Measurements from ENCODE around the gene ADARB1.
"Not testable (repeated sequence)": the region's sequence is repeated elsewhere in the genome, so short reads cannot be mapped to it uniquely, and the experiment has no call there.

ADARB1 gene

DNA sequence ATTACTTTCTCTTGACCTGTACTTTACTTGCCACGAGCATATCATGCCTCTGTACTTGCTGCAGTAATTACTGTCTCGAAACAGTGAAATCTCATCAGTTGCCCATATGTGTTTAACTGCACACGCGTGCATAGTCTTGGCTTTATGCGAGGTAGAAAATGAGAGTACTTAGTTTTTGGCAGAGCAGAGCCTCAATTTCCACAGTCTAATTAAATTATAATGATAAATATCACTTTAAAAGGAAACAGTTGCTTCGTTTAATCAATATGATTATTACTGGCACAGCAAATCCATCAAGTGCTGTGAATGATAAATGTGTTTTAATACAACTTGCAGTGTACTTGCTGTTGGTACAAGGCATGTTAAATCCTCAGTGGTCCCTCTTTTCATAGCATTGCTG lies 47.6 kb downstream of the ADARB1 start:
- DNase-seq = no peak

DNA sequence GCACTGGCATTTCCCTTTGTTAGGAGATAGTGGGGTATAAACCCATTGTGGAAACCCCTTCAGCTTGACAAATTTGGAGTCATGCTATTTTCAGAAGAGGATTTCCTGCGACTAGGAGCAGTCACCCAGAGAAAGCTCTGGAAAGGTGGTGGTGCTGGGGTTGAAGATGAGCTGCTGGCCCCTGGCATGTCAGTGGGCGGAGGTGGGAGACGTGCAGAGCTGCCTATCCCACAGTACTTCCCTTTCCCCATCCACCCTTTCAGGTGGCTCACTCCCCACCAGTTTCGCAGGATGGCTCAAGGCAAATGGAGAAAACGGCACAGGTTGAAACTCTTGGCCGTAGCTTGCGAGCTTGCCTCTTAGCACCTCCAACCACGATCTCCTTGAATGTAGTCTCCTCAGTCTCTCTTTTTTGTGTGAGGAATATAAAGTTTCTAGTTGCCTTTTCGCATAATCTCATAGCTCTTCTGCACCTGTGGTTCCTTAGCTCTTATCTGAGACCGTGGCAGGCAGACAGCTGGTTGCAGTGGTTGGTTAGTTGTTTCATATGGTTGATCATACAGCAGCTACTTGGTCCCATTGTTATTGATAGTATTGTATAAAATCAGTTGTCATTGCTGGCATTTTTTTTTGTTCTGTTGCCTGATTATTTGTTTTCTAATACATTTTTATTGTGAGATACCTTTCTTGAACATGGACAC lies 48.2 kb downstream of the ADARB1 start:
- no peak for DNase-seq

DNA sequence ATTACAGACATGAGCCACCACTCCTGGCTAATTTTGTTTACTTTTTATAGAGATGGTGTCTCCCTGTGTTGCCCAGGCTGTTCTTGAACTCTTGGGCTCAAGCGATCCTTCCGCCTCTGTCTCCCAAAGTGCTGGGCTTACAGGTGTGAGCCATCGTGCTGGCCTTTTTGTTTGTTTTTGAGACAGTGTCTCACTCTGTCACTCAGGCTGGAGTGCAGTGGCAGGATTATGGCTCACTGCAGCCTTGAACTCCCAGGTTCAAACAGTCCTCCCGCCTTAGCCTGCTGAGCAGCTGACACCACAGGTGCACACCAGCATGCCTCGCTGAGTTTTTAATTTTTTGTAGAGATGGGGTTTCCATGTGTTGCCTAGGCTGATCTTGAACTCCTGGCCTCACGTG lies 49.1 kb downstream of the ADARB1 start:
- no peak for DNase-seq

DNA sequence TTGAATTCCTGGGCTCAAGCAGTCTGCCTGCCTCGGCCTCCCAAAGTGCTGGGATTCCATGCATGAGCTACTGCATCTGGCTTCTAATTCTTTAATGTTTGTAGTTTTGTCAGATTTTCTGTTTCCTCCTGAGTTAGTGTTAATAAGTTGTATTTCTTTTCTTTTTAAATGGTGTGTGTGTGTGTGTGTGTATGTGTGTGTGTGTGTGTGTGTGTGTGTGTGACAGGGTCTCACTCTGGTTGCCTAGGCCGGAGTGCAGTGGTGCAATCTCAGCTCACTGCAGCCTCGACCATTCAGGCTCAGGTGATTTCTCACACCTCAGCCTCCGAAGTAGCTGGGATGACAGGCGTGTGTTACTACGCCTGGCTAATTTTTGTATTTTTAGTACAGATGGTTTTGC lies 50.2 kb downstream of the ADARB1 start:
- DNase-seq = no peak

DNA sequence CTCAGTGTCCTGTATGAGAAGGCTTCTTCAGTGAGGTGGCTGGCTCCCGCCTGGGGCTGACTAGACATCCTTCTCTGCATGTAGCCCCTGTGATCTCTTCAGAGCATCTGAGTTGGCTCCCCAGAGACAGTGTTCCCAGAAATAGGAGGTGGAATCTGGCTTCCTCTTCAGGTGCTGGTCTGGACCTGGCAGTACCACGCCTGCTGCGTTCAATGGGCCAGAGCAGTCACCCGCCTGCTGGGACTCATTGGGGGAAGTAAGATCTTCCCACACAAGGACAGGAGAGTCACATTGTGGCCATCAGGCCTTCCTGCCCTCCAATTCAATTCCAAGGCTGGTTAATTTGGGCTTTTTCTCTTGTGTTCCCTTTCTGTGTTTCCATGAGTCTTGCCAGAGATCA lies 51.0 kb downstream of the ADARB1 start:
- DNase-seq = no peak

DNA sequence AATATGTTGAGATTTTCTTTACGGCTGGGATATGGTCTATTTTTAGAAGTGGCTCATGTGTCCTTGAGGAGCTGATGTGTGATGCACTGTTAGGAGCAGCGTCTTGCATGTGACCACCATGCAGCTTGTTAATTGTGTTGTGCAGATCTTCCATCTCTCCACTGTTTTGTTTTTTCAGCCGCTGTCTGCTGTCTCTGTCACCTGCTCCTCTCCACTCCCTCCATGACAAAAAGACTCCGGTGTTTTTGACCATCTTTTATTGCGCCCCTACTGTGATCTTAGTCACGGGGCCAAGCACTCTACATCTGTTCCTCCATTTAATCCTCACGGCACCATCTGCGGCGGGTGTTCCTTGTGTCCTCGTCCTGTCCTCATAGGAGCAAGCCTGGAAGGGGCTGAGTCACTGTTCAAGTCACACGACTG lies 51.8 kb downstream of the ADARB1 start:
- DNase-seq = no peak

DNA sequence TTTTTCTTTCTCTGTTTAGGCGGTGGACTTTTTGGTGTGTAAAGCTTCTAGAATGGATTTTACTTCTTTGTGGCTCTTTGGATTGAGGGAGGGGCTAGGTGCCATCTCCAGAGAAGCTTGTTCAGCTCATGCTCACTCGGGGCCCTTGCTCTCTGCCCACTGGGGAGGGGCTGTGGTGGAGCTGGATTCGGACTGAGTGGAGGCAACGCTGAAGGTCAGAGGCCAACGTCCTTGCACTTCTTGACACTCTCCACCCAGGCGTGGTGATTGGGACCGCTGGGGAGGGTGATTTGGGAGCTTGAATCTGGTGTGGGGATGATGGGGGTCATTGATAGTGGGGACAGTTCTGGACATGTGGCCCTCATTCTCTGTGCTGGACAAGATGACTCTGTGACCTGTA lies 52.6 kb downstream of the ADARB1 start:
- no peak for DNase-seq

DNA sequence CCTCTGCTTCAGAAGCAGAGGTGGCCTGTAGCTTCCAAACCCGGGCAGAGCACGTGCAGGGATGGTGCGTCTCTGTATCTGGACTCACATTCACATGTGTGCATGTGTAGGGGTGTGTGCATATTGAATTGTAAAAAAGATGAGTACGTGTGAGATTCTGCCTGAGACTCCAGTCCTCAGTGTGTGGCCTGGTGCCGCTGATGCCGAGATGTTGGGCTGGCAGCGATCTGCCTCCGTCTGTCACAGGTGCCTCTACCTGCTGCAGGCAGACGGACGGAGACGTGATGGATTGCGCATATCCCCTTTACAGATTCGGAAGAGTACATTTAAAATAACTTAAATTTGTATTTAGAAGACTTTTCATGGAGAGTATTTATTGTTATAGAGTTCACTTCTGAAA lies 53.6 kb downstream of the ADARB1 start:
- no peak for DNase-seq

DNA sequence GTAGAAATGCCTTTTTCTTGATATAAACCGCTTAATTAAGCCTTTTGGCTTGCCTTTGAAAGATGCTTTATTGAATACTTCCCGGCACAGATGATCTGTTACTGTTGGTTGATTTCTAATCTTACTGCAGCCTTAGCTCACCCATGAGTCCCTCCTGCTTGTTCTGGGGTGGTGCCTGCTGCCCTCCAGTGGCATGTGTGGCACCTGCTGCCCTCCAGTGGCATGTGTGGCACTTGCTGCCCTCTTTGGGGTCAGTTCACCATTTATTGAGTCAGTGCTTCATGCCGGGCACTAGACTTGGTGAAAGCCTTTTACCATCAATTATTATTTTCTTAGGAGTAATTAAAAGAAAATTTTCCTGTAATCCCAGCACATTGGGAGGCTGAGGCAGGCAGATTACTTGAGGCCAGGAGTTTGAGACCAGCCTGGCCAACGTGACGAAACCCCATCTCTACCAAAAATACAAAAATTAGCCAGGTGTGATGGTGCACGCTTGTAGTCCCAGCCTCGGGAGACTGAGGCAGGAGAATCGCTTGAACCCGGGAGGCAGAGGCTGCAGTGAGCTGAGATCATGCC lies 54.3 kb downstream of the ADARB1 start:
- DNase-seq = peak; percentile 35

DNA sequence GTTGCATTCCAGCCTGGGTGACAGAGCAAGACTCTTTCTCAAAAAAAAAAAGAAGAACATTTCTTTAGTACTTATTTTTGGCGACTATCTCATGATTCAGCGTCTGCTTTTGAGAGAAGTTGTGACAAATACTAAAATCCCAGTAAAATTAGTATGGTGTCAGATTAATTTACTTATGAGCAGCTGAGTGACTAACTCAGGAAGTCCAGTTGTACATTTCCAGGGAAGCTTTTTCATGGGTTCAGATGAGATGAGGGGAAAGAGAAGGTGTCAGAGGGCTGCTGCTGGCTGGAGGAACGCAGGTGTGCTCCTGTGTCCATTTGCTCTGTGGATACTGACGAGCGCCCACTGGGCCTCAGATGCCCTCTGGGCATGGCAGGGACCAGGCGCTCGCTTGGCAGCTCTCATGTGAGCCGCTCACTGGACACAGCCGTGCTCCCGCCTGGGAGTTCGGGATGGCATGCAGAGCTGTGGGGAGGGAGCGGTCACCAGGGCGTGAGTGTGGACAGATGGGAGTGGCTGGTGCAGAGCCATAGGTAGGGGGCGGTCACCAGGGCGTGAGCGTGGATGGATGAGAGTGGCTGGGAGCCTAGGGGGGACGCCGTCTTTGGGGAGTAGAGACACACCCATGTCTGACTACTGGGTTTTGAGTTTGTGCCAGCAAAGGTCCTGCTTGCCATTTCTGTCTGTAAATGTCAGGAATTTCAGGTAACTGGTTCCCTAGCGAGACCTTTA lies 55.0 kb downstream of the ADARB1 start:
- no peak for DNase-seq

DNA sequence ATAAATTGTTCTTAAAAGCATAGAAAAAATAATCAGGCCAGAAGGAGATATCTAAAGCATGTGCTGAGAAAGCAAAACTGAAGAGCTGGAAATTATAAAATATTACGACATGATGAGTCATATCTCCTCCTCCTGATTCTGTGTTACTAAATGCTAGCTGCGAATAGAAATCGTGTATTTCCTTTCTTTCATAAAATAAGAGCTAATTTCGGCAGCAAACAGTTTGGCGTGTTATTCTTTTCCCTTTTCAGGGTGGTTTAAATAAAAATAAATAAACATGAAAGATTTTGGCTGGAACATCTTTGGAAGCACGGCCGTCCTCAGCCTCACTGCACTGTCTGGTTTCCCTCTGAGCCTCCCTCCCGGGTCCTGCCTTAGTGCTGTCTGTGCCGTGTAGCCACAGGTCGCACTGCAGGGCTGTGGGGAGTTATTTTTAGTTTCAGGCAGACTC lies 56.0 kb downstream of the ADARB1 start:
- DNase-seq = no peak

DNA sequence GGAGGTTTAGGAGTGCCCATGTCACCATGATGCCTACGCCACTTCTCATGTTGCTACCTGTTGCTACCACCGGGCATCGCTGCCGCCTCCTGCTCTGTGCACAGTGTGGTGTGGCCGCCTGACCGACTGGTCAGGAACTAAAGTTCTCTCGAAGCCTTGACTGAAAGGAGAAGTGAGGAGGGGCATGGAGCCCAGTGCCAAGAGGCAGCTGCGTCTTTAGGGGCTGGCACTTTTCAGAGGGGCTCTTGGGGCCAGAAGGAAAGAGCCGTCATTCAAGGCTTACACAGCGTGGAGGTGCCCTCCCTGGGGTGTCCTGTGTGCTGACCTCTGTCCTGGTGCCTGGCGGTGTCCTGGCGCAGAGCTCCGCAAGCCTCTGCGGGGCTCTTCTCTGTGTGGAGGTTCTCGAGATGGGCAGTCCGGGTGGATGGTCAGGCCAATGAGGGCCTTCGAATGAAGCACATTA lies 57.2 kb downstream of the ADARB1 start:
- no peak for DNase-seq

DNA sequence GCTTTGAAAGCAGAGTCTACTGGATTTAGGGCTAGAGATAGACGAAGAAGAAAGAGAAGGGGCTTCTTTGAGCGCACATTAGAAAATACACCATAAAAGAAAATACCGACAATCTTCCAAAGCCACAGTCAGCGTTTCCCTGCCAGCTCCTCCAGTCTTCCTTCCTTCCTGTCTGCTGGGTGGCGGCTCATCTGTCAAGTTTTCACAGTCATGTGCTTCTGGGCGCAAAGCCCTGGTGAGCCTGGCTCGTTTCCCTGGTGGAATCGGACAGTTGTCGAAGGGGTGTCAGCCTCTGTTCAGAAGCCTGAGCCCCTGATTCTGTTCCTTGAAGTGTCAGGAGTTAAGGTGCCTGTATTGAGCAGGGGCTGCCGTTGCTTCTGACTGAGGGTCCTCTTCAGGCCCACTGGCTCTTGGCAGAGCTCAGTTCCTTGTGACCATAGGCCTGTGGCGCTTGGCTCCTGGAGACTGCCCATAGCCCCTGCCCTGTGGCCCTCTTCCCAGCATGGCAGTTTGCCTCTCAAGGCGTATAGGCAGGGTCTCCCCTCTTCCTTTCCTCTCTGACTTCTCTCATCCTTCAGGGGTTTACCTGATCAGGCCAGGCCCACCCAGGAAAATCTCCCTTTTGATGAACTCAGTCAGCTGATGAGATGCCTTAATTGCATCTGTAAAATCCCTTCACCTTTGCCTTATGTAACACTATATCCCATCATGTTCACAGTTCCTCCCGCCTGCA lies 58.6 kb downstream of the ADARB1 start:
- DNase-seq = no peak

DNA sequence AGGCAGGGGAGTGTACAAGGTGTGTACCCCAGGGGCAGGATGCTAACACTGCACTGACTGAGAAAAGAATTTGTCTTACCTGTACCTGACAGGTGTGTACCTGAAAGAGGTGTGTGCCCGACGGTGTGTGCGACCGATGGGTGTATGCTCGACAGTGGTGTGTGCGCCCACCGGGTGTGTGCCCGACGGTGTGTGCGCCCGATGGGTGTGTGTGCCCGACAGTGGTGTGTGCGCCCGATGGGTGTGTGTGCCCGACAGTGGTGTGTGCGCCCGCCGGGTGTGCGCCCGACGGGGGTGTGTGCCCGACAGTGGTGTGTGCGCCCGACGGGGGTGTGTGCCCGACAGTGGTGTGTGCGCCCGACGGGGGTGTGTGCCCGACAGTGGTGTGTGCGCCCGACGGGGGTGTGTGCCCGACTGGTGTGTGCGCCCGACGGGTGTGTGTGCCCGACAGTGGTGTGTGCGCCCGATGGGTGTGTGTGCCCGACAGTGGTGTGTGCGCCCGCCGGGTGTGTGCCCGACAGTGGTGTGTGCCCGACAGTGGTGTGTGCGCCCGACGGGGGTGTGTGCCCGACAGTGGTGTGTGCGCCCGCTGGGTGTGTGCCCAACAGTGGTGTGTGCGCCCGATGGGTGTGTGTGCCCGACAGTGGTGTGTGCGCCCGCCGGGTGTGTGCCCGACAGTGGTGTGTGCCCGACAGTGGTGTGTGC lies 59.3 kb downstream of the ADARB1 start:
- DNase-seq = not testable (repeated sequence)

DNA sequence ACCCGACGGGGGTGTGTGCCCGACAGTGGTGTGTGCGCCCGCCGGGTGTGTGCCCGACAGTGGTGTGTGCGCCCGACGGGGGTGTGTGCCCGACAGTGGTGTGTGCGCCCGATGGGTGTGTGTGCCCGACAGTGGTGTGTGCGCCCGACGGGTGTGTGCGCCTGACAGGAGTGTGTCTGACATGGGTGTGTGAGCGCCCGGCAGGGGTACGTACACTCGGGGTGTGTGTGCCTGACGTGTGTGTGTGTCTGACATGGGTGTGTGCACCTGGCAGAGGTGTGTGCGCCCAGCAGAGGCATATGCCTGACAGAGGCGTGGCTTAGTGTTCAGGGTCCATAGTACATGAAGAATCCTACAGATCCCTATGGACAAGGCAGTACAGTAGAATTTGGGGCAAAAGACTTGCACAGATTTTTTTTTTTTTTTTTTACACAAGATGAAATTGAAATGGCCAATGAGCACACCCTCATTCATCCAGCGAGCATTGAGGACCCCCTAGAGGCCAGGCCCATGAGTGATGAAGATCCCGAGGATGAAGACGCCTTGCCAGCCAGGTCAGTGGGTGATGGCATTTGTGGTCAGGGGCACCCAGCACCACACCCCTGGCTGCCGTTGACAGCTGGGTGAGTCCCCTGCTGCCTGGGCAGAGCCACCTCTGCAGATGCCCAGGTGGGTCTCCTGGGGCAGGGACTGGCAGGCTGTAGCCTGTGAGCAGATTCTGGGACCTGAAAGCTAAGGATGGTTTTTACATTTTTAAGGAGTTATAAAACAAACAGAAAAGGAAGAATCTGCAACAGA lies 60.1 kb downstream of the ADARB1 start:
- no peak for DNase-seq

DNA sequence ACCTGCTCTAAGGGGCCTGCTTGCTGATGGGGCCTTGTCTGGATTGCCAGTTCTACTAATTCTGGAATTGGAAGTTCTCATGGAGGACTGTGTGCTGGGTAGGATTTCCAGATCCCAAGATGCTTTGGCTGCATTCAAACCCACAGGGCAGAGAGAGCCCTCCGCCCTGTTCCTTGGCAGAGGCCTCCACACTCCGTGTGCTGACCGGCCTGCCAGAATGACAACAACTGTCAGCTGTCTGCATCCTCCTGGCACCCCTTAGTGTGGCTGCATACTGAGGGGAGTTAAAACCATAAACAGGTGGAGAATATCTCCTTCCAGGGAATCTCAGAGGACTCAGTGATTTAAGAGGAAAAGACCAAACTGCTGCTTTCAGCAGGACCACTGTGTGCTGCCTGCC lies 60.7 kb downstream of the ADARB1 start:
- no peak for DNase-seq

DNA sequence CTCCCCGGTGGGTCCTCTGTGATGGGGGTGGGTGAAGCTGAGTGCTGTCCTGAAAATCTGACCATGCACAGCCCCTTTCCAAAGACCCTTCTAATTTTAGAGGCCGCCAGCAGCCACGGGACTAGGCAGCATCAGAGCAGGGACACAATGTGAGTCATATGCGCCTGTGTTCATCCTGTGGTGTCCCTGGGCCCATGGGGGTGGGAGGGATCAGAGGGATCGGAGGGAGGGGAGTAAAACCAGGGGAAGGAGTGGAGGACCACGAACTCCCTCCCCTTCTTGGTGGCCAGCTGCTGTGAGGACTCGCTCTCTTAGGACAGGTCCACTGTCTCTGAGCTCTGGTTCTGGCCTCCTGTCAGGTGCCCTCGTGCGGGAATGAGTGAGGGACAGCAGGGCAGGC lies 61.5 kb downstream of the ADARB1 start:
- no peak for DNase-seq

DNA sequence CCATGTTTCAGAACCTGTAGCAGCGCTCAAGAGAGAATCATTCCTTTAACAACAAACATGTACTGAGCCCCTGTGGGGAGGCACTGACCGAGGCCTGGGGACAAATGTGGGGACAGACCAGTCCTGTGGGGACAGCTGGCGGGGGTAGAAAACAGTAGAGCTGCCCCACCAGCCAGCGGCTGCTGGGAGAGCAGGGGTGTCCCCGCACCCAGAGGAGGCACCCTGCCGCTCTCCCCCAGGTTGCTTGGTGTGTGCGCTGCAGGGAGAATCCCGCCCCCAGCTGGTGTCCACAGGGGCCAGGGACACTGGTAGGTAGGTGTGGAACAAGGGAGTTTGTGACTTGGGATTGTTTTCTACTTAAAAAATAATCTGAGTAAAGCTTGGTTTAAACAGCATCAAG lies 62.1 kb downstream of the ADARB1 start:
- DNase-seq = no peak

DNA sequence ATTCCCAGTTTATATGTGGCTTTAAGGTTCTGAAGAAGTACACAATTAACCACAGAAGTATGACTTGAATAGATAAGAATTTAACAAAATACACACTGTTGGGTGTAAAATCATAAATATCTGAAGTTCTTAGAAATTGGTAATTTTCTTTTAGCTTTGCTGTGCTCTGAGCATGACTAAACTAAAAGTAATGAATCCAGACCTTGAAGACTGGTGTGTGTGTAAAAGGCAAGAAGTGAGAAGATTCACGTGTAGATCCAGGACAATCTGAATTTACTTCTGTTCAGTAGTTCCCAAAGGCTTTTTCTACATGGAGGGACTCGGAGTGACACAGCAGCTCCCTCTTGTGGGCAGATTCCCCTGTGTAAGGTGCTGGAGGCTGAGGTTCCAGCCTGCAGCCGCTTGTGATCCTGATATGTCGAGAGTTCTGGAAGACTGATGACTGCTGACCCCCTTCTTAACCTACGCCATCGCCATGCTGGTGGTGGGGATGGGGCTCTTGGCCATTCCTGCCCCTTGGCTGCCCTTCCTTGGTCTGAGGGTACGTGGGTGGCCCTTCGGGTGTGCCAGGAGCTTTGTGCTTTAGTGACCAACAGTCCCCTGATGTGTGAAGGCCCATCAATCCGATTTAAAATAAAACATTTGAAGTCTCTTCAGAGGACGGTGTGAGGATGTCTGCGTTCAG lies 62.7 kb downstream of the ADARB1 start:
- DNase-seq = peak; percentile 44

DNA sequence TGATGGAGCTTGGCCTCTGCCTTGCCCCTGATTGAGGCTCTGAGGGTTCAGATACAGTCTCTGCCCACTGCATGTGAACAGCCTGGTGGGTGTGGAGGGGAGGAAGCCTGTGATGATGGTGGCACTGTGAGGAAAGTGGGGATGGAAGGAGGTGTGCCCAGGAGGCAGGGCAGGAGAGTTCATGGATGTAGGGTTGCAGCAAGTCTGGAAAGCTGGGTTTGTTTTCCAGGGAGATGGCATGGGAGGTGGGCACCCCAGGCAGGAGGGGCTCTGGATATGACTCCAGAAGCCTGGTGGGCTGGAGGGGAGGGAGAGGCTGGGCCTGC lies 63.2 kb downstream of the ADARB1 start:
- no peak for DNase-seq

DNA sequence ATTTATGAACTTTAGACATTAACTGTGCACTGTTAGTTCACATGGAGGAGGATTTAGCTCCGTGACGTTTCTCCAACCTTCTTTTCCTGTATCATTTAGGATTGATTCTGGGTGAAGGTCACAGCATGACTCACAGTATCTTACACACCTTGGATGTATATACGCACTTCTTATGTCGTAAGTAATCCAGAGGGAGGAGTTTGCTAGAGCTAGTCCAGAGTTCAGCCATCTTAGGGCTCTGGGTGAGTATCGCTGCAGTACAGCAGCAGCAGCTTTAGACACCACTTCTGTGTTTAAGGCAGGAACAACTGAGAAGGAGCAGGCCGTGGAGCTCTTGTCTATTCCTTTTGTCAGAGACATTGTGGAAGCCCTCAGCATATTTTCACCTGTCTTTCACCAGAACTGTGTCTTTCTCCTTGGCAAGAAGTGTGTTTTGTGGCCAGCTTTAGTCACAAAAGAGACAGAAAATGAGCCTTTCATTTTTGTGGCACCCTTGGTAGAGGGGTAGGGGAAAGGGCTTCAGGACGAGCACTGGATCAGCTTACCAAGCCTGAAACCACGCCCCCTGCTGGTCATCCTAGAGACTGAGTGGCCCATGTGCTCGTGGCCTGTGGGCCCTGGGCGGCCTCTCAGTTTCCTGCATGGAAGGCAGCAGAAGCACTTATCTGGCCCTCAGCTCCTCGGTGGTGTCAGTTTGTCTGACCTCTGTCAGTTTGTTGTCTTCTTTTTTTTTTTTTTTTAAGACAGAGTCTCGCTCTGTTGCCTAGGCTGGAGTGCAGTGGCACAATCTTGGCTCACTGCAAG lies 64.0 kb downstream of the ADARB1 start:
- DNase-seq = no peak
